NT2/D1 (cell line): Measurements from ENCODE around the gene AICDA.

Experiments
- SUZ12 ChIP-seq: IDR thresholded peaks from 2 replicates; pipeline ENCODE4 v1.6.1; 2011; ENCODE audit not compliant: insufficient read length, insufficient read depth; ENCODE audit errors: extremely low read depth
- YY1 ChIP-seq: IDR thresholded peaks from 2 replicates; pipeline ENCODE4 v1.6.1; 2011; ENCODE audit not compliant: insufficient read length, insufficient read depth
- ZNF274 ChIP-seq: IDR thresholded peaks from 2 replicates; pipeline ENCODE4 v1.6.1; 2011; ENCODE audit warnings: mild to moderate bottlenecking, low read depth, low read length

GRCh38 chr12:8644345-8645248 is 31.9 kb upstream of the AICDA start:
- TF ChIP-seq ZNF274 (no peak), SUZ12 (no peak), YY1 (no peak)
